Measurements from ENCODE around the gene KRTAP19-1.

GRCh38 chr21:30480145-30480544, at the start of gene KRTAP19-1:
- TF ChIP-seq CTCF (IDR thresholded peaks at IDR 0.05; ENCODE audit: insufficient read depth, low read length) (no peak), POLR2AphosphoS5 (IDR thresholded peaks at IDR 0.05; ENCODE audit: low read depth) (no peak), REST (IDR thresholded peaks at IDR 0.05; ENCODE audit: insufficient replicate concordance, low read depth) (no peak), GABPA (IDR thresholded peaks at IDR 0.05; ENCODE audit: low read depth) (no peak), SPI1 (IDR thresholded peaks at IDR 0.05; ENCODE audit: borderline replicate concordance, low read depth) (no peak)

All from HL-60 (cell line).